ENCODE measurements around the gene FXYD2.

FXYD2 gene

DNA sequence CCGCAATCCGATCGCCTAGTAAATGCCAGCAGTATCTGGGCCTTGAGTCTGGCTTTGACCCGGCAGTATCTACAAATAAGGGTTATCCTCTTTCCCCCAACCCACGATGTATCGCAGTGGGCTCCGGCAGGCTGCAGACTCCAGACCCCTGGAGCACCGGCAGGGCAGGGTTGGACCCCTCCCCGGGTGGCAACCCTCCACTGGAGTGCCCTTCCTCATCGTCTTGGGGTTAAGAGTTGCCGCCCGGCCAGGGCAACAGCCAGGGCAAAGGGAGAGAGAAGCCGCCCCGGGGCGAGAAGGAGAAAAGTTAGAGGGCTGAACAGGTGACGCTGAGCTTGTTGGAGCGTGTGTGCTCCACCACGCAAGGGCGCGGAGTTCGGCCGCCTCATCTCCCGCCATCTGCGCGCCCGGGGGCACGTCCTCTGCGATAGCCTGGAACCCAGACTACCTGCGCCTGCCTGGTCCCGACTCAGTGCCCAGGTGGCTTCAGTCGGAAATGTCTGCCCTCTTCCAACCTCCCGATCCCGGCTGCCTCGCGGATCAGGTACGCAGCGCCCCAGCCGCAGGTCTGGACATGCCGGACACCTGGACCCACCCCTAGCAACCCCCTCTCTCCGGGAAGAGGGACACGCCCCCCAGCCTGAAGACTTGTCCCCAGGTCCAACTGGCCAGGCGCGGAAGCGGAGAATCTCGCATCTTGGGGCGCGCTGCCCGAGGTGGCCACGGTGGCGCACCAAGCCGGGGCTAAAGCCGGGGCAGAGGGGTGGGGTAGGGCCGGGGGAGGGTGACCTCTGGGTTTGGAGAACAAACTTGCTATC lies 28.7 kb downstream of the FXYD2 start:
- no peak for DNase-seq

DNA sequence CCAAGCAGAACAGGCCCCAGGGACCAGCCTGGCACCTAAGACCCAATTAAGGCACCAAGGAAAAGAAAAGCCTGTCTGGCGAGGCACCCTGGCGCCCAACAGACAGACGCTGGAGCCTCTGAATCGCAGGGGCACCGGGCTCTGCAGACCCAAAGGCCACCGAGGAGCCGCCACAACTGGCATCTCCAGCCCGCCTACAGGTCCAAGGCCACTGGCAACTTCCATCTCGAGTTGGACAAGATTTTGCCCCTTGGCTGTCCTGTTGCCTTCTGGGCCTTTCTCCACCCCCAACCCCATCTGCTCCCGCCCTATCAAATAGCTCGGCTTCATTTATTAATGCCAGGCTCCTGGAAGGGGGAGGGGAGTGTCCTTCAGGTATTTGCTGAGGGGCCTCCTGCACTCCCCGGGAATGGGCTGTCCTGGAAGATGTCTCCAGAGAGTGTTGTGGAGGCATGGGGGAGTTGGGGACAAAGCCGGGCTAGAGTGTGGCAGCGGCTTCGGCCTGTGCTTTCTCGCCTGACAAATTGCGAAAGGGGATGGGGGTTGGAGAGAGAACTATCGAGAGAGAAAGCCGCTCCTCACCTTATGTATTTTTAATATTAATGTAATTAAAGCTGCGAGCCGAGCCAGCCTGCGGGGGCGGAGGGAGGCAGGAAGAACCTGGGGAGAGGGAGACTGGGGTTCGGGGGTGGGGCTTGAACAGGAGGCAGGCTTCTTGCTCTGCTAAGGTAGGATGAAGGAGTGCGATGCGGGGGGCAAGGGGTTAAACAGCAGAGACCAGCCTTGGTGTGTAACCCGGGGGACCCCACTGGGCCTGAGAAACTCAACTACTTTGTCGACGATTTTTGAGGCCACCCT lies 29.5 kb downstream of the FXYD2 start:
- no peak for DNase-seq

DNA sequence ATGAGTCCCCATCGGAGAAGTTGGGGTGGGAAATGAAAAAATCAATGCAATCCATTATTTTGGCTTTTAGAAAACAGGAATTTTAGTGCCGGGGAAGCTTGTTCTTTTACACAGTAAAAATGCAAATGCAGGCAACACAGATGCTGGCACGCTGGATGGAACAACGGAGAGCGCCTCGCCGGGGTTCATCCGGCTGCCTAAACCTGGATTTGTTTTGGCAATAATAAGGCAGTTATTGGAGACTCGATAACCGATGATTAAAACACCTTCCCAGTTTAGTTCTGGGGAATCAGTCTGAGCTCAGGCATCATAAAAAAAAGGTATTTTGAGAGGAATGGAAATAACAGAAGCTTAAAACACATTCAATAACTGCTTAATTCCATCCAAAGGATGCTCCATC lies 30.4 kb downstream of the FXYD2 start:
- DNase-seq, result no peak

DNA sequence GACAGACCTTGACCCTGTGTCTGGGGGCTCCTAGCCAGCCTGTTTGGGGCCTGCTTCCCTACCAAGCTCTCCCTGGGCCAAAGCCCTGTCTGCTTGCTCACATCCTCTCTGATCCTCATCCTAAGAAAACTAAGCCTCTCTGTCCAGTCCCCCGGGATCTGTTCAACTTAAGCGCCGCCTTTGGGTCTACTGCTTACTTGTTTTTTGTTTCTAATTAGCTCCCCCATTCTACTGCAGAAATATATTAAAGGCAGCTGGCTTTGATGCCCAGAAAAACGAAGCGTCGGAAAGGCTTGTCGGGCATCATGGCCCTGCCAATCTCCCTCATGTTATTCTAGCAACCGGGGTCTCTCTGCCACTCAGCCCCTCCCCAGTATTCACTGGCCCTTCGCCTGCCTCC lies 31.0 kb downstream of the FXYD2 start:
- DNase-seq, result no peak

DNA sequence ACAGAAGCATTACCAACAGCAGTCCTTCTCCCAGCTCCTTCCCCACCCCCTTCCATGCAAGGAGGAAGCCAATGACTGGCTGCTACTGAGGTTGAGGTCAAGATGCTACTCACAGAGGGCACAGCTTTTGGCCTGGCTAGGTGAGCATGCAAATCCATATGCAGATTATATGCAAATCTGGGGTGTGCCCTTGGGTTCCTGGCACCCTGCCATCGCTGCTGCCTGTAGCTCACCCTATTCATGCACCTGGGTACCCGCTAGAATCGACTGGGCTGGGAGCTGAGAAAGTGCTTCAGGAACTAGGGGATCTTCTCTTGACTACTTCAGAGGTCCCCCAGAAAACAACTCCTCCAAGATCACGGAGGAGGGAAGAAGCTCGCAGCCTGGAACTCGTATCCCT lies 31.6 kb downstream of the FXYD2 start:
- no peak for DNase-seq

DNA sequence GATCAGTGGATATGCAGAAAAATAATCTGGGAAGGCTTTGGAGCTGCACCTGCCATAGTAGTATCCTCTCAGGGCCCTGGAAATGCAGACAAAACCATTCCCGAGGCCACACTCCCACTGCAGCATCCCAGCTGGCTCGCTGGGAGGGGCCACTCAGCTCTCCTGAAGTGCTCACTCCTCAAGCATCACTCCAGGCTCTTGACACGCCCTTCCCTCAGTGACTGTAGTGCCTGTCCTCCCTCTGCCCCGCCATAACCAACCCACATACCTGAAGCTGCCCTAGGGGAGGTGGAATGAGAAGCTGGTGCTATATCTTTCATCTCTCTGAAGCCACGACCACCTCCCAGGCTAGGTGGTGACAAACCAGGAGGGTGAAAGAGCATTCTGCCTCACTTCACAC lies 32.3 kb downstream of the FXYD2 start:
- DNase-seq, result no peak

DNA sequence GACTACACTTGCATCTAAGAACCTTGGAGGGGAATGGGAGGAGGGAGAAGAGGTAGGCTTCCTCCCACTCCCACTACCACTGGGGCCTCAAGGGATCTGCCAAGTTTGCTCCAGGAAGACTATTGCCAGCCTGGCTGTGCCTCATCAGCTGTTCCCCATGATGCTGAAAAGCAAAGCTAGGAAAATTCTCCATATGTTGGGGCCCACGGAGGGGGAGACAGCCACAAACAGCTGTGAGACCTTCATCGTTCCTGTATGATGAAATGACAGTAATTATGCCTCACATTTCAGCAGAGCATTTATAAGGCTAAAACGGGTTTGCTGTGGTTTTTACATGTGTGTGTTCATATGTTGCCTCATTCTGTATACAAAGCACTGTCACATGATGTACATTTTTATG lies 34.3 kb downstream of the FXYD2 start:
- no peak for DNase-seq

DNA sequence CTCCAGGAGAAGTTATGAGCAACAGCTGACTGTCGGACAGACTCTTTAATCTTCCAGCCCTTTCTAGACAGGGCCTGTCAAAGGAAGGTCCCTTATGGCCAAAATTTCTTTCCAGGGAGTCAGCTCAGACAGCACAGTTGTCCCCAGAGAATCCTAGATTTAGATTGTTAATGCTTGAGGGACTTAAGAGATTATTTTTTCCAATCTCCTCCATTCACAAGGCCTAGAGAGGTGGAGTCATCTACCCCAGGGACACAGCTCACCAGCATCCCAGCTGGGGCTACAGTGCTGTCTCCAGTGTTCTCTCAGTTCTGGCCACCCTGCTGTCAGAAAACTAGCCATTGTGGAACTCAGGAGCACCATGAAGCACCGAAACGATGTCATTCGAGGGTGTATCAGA lies 35.3 kb downstream of the FXYD2 start:
- DNase-seq, result no peak

DNA sequence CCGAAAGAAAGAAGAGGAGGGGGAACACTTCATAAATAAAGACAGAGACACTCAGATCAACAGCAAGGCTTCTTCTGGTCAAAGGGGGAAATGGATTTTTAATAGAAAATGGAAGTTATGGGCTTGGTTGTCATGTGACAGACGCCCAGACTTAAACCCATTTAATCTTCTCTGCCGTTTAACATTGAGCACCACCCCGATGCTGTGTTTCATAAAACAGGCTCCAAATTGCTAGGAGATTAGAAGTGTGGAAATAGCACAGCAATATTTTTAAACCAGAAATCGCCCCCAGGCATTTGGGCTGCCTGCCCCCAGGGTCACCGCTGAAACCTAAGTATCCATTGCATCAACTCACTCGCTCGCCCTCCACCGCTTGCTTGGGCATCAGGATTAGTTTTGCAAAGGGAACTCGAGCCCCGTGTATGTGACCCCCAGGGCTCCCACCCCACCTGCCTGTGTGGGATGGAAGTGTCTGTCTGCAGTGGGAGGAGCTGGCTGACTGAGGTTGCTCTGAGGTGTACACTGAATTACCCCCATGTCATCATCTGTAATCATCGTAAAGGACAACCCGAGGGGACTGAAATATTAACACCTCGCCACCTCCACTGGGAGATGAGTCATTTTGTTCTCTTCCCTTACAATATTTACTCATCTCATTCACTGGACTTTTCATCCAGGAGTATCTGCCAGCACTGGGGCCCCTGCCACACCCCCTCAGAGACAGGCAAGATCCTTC lies 38.2 kb downstream of the FXYD2 start:
- no peak for DNase-seq

DNA sequence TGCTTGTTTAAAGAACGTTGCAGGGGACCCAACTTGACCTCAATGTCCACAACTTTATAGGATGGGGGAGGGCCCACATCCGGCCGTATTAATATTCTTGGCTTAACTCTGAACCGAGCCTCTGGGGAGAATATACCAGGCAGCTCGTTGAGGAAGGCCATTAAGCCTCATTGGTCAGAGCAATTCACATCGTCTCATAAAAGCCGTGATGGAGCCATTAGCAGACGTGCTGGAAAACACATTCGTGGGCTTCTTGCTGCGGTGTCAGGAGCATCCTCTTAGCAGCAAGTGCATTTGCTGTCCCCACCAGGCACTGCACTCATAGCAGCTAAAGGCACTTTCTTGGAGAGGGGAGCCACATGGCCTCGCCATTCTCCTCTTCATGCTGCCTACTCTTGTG lies 42.4 kb downstream of the FXYD2 start:
- DNase-seq, result no peak

DNA sequence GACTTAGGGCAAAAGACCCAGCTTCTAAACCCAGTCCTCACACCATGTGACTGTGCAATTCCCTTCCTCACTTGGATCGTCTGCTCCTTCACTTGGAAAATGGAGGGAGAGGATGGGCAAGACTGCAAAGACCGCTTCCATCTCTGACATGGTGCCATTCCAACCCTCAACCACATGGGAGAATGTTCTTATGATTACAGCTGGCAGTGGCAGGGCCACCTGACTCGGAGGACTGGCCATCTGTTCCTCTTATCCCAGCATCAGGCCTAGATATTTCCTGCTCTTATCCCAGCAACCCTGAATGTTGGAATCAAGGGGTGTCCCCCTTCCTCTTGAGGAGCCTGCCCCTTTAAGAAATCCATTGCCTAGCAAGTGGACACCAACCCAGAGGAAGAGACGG lies 42.9 kb downstream of the FXYD2 start:
- DNase-seq, result no peak

DNA sequence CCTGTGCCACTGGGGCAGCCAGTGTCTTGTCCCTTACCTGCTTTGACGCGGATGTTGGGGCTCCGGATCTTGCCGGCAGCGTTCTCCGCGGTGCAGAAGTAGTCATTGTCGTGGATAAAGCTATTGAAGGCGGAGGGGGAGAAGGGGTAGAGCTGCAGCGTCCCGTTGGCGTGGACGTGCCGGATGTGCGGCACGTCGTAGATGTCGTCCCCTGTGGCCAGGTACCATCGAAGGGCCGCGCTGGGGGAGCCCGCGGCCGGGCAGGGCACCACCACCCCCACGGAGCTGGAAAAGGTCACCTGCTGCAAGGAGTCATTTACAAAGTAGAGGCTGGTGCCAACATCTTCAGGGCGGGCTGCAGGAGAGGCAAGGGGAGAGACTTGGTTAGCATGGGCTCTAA lies 44.1 kb downstream of the FXYD2 start:
- DNase-seq, result no peak

DNA sequence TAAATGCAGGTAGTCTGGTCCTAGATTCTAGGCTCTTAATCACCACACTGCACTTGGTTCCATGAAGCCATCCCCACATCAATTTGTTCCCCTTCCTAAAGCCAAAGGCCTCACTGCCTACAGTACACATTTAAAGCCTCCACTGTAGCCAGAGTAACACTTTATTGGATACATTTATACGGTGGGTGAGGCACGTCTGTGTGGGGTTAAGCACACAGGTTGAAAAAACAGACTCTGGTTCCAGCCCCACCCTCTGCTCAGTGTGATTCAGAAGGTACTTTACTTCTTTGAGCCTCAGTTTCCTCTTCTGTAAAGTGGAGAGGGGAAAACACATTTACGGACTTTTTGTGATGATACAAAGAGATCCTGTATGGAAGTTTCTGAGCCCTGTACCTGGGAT lies 50.0 kb downstream of the FXYD2 start:
- no peak for DNase-seq

DNA sequence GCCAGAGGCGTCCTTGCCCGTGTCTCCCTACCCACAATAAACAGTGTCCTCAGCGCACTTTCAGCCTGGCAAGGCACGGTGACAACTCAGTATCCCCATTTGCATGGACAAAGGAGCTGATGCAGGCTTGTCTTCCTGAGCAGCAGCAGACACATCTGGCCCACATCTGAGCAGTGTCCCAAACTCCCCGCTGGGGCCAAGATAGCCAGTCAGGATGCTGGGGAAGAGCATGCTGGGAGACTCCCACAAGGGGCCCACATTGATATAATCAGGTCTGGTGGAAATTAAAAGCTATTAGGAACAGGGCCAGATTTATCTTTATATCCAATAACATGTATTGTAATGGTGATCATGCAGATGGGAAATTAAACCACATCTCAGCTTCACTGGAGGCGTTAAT lies 52.2 kb downstream of the FXYD2 start:
- DNase-seq, result no peak

DNA sequence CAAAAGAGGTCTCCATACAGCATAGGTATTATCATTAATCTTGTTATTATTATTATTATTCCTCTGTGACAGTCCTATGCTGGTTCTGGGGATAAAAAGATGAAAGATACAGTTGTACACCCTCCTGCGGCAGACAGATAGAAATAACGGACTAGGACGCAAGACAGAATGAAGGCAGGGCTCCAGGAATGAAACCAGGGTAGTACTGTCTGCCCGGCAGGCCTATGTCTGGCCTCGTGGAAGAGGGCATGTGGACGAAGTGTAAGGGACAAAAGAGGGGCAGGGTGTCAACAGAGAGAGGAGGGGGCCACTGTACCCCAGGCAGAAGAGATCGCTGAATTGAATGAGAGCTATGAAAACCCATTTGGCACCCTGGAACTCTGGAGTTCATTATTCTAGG lies 52.7 kb downstream of the FXYD2 start:
- no peak for DNase-seq

DNA sequence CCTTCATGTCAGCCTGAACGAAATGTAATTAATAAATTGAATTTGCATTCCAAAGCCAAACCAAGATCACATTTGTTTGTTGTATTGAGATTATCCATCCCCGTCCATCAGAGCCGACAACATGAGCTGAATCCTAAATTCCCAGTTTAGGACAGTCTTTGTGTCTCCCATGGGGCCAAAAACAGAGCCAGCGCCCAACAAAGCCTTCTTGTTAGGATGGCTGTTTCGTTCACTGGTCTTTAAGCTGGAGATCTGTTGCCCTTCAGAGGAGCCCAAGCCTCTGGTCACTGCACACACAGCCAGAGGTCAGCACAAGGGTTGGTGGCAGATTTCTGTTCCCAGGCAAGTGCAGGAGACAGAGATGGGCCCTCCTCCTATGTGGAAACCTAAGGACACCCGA lies 53.3 kb downstream of the FXYD2 start:
- no peak for DNase-seq

DNA sequence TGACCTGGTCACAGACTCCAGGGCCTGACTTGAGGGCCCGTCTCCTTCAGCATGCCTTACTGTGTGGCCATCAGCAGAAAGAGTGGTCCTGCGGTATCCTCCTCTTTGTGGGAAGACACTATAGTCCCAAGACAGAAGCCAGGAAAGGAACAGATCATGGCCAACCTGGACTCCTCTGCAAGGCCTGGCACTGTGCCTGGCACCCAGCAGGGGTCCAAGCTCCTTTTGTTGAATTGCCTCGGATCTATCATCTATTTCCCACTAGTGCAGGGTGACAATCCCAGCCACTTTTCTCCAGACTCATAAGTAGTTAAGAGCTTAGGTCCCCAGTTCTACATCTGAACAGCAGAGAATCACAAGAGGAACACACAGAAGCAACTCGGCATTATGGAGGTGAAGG lies 54.5 kb downstream of the FXYD2 start:
- no peak for DNase-seq

Measured in activated CD4-positive, alpha-beta T cell treated with anti-CD3 and anti-CD28 coated beads, Interleukin-10, Interleukin-2, amounts not matched to agents 100 ng/mL and 50 ng/mL, durations not matched to agents 16 hours and 8 hours (primary cell).